ENCODE measurements around the gene ORAI1. TPM values are rescaled to one million over a fixed set of nuclear protein-coding genes. Genes with fewer than 3 reads are reported as not detected.
"Not testable (repeated sequence)": the region's sequence is repeated elsewhere in the genome, so short reads cannot be mapped to it uniquely, and the experiment has no call there.

ORAI1 gene
- total and polyA plus RNA-seq, 12 donors, result 1.9 to 16.1 (median 6.9) TPM

DNA sequence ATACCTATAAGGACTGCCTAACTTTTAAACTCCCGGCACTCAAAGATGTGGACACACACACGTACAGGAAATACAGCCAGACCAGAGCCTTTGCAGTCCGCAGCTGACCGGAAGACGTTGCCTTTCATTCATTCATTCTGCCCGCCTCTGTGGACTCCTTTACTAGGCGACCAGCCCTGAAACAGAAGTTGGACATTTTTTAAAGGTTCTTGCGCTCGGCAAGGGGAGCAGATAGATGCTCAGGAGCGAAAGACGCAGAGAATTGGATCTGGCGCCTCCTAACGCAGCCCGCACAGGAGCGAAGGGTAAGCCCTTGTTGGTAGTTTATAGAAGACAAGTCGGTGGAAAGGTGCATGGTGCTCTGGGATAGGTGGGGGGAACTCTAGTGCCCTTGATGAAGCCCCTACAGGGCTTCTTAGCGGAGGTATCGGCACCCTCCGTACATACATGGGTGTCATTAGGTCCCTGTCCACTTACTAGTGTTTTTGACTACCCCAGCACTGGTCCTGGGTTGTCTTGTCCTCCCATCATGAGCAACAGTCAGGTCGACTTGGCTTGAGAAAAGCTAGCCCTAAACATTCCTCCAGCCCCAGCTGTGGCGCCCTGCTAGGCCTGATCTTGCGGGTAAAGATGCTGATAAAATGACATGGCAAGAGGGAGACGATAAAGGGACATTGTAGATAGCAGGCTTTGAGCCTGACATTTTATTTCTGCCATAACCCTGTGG lies 45.2 kb upstream of the ORAI1 start, which contains the start of gene KDM2B:
KDM2B (minus strand) TSS at position 65 of the 727 bp plus-strand sequence. CDS start 112 bp downstream, outside the sequence.
- 36 to 45% (median 41%) methylated on average over 20 to 23 of the region's 23 CpGs for WGBS, 4 donors
- H3K4me3 ChIP-seq, result peak within 1 kb of the TSS in 3 of 4 donors; percentile 68 to 95 (median 84)

DNA sequence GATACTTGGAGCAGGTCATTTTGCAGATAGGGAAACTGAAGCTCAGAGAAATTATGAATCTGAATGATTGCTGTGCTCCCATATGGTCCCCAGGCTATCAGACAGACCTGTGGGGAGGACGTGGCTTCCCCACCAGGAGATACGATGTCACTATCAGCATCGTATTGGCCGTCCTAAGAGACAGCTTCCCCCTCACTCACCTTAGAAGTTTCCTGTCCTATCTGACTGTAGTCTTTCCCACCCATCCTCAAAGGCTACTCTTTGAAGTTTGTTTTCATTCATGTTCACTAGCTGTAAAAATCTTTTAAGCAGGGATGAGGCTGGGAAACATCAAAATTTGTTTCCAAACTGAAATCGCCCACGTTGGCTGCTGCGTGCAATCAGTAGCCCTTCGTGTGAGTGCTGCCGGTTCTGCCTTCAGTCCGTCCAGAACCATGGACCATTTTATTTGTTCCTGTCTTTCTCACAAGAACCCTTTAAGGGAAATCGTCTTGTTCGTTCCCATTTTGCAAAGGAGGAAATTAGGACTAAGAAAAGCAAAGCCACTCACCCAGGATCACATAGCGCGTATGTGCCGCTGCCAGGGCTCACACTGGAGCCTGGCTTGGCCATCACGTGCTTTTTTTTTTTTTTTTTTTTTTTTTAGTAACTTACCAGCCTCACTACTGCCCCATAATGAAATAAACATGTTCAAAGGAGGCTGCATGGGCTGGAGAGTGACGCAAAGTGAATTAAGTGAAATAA lies 44.5 kb upstream of the ORAI1 start:
- peaks cover 25 to 48% of the 10 kb centered on the region in 2 donors for H3K4me1 ChIP-seq (replicated peaks in 1 of 2)
- WGBS, 4 donors, result 45 to 61% (median 47%) methylated on average over 16 to 17 of the region's 17 CpGs
- H3K9me3 ChIP-seq (replicated peaks in 1 of 3), result no peaks in the 10 kb centered on the region
- H3K4me3 ChIP-seq, result no peak overlapping the region
- H3K36me3 ChIP-seq (replicated peaks in 1 of 2), result no peaks in the 10 kb centered on the region
- intact Hi-C loops (cut with DNase I), result no loop called here
- TF ChIP-seq, protein P1, sequence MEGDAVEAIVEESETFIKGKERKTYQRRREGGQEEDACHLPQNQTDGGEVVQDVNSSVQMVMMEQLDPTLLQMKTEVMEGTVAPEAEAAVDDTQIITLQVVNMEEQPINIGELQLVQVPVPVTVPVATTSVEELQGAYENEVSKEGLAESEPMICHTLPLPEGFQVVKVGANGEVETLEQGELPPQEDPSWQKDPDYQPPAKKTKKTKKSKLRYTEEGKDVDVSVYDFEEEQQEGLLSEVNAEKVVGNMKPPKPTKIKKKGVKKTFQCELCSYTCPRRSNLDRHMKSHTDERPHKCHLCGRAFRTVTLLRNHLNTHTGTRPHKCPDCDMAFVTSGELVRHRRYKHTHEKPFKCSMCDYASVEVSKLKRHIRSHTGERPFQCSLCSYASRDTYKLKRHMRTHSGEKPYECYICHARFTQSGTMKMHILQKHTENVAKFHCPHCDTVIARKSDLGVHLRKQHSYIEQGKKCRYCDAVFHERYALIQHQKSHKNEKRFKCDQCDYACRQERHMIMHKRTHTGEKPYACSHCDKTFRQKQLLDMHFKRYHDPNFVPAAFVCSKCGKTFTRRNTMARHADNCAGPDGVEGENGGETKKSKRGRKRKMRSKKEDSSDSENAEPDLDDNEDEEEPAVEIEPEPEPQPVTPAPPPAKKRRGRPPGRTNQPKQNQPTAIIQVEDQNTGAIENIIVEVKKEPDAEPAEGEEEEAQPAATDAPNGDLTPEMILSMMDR (IDR thresholded peaks at IDR 0.05), result no peak
- no peak for TF ChIP-seq POLR2A (IDR thresholded peaks at IDR 0.05)
- H3K27me3 ChIP-seq, result no peaks in the 10 kb centered on the region
- H3K27ac ChIP-seq, result peak overlapping the region in 4 of 5 donors; percentile 7 to 95 (median 52)
- DNase-seq, result peak in 4 of 7 donors; percentile 28 to 54 (median 34)

More for the DNA sequence above, 45.2 kb upstream of the ORAI1 start, which contains the start of gene KDM2B:
- TF ChIP-seq, protein P1 (IDR thresholded peaks at IDR 0.05), result no peak
- peak in 1 of 2 donors; percentile 20 for TF ChIP-seq POLR2A (IDR thresholded peaks at IDR 0.05)
- intact Hi-C loops (cut with DNase I), result no loop called here
- DNase-seq, result peak; percentile 37 to 68 (median 52)
- Histone ChIP-seq H3K9me3 (replicated peaks in 1 of 3) (no peaks in the 10 kb centered on the region), H3K27ac (peak within 1 kb of the TSS in 4 of 5 donors; percentile 52 to 95 (median 81)), H3K4me1 (replicated peaks in 1 of 2) (peaks cover 25 to 53% of the 10 kb centered on the region in 2 donors), H3K27me3 (no peaks in the 10 kb centered on the region), H3K36me3 (replicated peaks in 1 of 2) (no peaks in the 10 kb centered on the region)

DNA sequence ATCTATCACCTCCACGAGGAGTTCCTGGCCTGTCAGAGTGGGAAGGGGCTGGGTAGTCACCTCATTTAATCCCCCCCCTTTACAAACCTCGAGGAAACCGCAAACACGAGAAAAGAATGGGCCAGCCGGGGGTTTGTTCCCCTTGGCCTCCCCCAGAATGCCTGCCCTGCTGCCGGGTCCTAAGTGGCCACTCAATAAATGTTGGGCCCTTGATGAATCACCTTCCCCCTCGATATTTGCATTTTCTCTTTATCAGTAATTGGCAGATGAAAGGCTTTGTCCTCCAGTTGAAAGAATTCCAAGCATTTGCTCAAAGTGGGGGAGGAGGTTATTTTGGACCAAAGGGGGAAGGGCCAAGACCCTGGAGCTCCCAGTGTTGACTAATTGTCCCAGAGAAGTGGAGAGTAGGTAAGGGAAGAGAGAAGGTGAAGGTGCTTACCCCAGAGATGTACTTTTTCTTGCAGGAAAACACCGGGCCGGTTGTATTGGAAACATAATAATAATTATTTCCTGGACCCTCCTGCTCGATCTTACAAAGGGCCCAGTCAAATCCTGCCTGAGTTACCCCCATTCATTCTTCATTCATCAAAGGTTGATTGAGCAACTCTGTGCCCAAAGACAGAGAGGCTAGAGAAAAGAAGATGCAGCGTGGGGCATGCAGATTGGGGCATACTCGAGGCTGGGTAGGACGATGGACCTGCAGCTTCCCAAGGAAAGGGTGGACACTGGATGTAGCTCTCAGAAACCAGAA lies 43.6 kb upstream of the ORAI1 start:
- intact Hi-C loops (cut with DNase I), result no loop called here
- WGBS, 4 donors, result 56 to 59% (median 58%) methylated on average over 9 to 13 of the region's 13 CpGs
- Histone ChIP-seq H3K27ac (peak overlapping the region in 2 of 5 donors; percentile 45 to 86), H3K9me3 (replicated peaks in 1 of 3) (no peaks in the 10 kb centered on the region), H3K36me3 (replicated peaks in 1 of 2) (no peaks in the 10 kb centered on the region), H3K27me3 (no peaks in the 10 kb centered on the region), H3K4me3 (no peak overlapping the region), H3K4me1 (replicated peaks in 1 of 2) (peaks cover 25 to 39% of the 10 kb centered on the region in 2 donors)
- DNase-seq, result no peak
- TF ChIP-seq, protein P1 (IDR thresholded peaks at IDR 0.05), result no peak
- TF ChIP-seq POLR2A (IDR thresholded peaks at IDR 0.05), result no peak

DNA sequence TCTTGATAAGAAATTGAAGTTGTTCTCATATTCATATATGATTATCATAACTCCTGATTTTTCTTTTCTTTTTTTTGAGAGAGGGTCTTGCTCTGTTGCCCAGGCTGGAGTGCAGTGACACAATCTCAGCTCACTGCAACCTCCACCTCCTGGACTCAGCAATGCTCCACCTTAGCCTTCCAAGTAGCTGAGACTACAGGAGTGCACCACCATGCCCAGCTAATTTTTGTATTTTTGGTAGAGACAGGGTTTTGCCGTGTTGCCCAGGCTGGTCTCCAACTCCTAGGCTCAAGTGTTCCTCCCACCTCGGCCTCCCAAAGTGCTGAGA lies 43.0 kb upstream of the ORAI1 start:
- H3K27me3 ChIP-seq; intact Hi-C loops (cut with DNase I); H3K36me3 ChIP-seq (replicated peaks in 1 of 2); H3K4me3 ChIP-seq; DNase-seq; H3K27ac ChIP-seq; H3K9me3 ChIP-seq (replicated peaks in 1 of 3): not testable (repeated sequence)
- H3K4me1 ChIP-seq (replicated peaks in 1 of 2), result peaks cover 19 to 33% of the 10 kb centered on the region in 2 donors
- WGBS, 4 donors, result 73 to 100% (median 96%) methylated on average over 2 of the region's 2 CpGs

DNA sequence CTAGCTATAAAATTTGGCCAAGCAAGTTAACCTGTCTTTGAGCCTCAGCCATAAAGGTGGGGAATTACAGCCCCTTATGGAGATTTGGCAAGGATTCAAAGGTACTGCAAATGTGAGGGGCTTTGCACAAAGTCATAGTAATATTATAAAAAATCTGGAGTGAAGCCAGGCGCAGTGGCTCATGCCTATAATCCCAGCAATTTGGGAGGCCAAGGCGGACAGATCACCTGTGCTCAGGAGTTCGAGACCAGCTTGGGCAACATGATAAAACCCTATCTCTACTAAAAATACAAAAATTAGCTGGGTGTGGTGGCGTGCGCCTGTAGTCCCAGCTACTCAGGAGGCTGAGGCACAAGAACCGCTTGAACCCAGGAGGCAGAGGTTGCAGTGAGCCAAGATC lies 41.4 kb upstream of the ORAI1 start:
- H3K9me3 ChIP-seq (replicated peaks in 1 of 3); H3K27me3 ChIP-seq; H3K4me3 ChIP-seq; H3K27ac ChIP-seq; DNase-seq; intact Hi-C loops (cut with DNase I); H3K36me3 ChIP-seq (replicated peaks in 1 of 2): not testable (repeated sequence)
- WGBS, 4 donors, result 93 to 98% (median 95%) methylated on average over 6 of the region's 6 CpGs
- H3K4me1 ChIP-seq (replicated peaks in 1 of 2), result peaks cover 11 to 30% of the 10 kb centered on the region in 2 donors
